Non-pigmented ciliary epithelial cell (primary cell): ENCODE data around the gene MMP15.
"Not testable (repeated sequence)": the region's sequence is repeated elsewhere in the genome, so short reads cannot be mapped to it uniquely, and the experiment has no call there.

Experiments used
- DNase-seq: peaks from one replicate; pipeline ENCODE4 v3.0.0-alpha.2; 2010; ENCODE audit warnings: low read depth

MMP15 gene

DNA sequence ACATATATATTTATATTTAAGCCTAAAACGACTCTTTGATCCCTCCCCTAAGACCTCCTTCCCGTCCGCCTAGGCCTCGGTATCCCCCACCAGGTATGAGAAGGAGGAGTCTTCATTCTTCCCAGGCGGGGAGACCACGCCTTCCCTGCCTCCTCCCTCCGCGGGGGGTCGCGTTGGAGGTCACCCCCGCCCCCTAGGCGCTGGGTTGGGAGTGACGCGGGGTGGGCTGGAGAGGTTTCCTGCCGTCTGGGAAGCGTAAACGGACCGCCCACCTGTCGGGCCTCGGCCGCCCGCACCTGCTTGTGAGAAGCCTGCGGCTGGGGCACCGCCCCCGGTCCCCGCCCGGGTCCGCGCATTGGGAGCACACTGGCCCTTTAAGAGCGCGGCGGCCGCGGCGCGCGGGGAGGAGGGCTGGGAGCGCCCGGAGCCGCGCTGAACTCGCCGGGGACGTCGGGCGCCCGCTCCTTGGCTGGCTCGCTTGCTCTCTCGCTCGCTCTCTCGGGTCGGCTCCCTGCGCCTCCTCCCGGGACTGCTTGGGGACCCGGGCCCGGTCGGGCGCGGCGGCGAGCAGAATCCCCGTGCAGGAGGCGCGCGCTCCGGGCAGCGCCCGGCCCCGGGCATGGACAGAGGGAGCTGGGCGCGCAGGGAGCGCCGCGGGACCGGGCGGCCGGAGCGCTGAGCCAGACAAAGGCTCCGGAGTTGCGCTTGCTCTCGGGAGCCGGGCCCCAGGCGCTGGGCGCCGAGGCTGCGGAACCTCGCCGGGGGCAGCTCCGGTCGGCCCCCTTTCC, at the start of gene MMP15:
Gene MMP15 (plus strand): TSS at position 404 of the 788 bp plus-strand sequence. CDS start 597 bp downstream, outside the sequence.
- DNase-seq, result no peak

DNA sequence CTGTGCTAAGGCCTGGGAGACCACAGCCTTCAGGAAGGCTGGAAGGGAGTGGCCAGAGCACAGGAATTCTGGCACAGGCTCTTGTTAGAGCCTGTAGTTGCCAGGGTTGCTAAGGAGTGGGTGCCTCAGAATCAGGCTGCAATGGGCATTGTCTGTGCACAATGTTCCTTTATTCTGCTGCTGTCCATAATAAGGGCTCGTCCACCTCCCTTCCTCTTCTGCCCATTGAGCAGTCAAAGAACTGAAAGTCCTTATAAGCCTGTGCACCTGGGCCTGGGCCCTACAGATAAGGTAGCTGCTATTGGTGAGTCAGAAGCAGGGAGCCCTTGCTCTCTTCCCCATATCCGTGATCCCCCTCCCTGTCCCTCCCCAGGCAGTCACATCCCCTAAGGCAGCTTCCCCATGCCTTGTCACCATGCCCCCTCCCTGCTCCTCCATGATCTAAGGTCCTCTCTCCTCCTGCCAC, 49.2 kb upstream of the MMP15 start:
- no peak for DNase-seq

DNA sequence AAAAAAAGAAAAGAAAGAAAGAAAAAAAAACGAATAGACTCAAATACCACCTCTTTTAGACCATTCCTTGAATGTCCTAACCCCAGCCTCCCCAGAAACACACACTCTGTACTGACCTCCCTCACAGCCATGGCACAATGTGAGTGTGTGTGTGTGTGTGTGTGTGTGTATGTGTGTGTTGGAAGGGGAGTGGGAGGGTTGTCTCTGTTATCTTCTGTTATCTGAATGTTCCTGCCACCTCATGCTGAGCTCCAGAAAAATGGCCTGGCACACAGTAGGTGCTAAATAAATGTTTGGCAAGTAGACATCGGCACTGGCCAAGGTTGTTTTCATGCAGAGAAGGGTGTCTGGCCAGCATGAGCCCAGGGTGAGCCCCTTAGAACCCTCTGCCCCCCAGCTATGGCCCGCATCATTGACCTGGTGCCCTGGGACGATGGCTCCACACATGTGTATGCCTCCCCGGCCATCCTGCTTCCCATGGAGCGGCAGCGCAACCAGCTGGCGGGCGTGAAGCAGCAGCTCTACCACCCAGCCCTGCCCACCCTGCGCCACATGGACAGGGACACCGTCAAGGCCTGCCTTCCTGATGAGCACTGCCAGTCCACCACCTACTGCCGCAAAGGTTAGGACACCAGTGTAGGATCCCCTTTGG, 48.0 kb upstream of the MMP15 start:
- no peak for DNase-seq

DNA sequence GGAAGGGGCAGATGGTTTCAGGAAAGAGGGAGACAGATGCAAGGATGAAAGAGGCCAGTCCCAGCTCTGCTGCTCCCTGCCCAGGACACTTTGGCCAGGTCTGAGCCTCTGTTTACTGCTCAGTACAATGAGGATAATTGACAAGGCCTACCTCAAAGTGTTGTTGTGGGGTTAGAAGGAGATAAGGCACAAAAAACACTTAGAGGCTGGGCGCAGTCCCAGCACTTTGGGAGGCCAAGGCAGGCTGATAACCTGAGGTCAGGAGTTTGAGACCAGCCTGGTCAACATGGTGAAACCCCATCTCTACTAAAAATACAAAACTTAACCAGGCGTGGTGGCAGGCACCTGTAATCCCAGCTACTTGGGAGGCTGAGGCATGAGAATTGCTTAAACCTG, 47.5 kb upstream of the MMP15 start:
- not testable (repeated sequence) for DNase-seq

DNA sequence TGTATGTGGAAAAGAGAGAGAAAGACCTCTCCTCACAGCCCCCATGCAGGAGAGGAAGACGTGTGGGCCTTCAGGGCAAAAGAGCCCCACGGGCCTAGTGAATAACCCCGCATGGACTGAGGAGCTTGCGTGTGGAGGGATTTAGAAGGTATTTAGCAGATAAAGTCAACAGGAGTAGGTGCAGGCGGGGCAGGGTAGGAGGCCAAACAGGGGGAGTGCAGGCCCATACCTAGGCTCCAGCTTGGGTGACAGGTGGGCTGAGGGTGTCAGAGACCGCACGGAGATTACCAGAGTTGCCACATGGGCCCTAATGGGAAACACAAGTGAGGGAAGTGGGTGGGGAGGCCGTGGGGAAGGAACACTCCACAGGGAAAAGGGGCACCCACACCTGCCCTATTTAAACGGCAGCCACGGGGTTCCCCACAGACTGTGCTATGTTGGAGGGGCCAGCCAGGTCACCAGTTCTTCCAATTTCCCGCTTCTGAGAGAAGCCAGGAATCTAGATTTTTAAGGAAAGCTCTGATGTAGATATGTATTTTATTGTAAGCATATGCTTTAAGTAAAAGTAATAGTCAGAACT, 46.5 kb upstream of the MMP15 start:
- DNase-seq, result no peak

DNA sequence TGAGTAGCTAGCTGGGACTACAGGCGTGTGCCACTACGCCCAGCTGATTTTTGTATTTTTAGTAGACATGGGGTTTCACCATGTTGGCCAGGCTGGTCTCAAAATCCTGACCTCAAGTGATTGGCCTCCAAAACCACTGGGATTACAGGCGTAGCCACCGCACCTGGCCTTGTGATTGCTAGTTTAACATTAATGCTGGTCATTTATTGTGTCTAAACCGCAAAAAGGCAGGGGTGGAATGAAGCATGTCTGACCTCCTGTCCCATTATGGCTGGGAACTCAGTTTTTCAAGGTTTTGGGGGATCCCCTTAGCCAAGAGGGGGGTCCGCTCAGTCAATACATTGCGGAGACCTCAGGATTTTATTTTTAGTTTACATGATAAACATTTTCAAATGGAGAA, 43.9 kb upstream of the MMP15 start:
- DNase-seq, result no peak

DNA sequence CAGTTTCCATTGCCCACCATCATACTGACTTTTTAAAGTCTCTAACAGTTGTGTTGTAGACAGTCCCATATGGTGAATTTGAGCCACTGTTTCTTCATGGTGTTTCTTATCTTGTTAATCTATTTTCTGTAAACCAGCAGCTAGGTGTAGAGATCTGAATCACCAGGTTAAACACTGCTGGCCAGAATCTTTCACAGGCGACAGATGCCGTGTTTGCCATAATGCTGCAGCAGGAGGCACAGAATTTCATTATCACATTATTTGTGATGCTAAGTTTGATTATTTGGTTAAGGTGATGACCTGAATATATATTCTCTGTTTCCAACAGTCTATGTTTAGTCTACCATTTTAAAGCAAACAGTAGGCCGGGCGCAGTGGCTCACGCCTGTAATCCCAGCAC, 43.2 kb upstream of the MMP15 start:
- DNase-seq, result no peak

DNA sequence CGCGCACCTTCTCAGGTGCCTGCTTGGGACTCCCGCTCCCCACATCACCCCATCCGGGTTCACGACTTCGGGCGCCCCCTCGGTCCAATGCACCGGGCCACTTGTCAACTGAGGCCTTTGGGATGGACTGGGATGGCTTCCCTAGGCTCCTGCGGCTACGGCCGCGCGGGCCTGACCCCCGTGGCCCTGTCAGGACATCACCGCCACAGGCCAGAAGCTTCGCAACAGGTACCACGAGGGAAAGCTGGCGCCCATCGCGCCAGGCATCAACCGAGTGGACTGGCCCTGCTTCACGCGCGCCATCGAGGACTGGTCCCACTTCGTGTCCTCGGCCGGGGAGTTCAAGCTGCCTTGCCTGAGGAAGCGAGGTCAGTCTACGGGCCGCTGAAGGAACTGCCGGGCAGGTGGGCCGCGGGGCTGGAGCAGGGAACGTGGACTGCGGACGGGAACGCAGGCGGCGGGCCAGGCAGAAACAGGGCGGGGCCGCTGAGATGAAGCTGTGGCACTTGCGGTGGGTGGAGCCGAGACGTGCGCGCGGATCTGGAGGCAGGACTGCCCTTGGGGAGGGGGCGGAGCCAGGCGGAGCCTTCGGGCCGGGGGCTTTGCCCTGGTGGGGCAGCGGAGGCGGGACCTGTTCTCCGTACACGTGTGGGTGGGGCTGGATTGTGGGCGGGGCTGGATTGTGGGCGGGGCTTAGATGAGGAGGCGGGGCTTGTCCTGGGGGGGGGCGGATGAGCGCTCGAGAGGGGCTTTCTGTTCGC, 40.9 kb upstream of the MMP15 start:
- DNase-seq, result no peak

DNA sequence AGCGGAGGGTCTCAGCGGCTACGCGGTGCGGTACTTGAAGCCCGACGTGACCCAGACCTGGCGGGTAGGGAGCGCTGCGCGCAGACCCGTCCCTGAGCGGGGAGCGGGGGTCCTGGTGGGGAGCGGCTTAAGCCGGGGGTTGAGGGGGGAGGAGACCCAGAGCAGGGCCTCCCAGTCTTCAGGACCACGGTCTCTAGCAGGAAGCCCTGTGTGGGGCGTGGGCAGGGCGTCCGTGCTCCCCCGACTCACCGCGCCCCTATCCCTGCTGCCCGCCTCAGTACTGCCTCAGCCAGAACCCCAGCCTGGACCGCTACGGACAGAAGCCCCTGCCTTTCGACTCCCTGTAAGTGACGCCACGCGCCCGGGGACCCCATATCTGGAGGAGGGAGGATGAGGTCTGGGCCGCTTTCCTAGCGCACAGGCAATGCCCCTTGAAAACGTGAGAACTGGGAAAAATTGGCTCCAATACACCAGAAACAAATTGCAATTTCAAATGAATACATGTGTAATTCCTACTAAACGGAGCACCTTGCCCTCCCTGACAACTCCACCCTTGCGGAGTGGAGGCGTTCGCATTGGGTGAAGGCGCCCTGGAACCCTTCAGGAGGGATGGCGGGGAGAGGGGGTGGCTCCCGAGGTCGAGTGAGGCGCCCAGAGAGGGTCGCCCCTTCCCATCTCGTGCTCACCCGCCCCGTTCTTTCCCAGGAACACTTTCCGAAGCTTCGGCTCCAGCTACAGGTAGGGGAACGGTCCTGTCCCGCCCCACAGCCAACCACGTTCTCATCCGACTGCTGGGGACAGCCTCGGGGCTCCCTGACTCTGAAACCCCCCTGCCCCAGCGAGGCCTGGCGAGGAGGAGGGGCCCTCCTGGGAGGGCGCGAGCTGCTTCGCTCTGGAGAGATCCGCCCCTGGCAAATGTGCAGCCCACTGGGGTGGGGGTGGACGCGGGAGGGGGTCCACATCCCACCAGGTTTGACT, 40.1 kb upstream of the MMP15 start:
- no peak for DNase-seq

DNA sequence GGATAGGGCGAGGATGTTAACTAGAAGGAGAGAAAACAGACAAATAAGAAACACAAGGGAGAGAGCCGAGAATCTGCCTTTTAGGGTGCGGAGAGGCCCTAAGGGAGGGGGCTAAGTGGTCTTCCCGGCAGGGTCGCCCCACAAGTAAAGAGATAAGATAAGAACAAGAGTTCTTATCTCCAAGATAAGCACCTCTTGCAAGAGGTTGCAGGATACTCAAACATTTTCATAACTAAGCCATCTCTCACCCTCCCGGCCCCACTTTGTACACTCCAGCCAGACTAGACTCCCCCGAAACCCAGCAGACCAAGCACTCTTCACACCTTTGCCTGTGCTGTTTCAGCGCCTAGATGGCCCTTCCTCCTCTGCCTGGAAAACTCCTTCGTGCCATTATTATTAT, 39.4 kb upstream of the MMP15 start:
- no peak for DNase-seq

DNA sequence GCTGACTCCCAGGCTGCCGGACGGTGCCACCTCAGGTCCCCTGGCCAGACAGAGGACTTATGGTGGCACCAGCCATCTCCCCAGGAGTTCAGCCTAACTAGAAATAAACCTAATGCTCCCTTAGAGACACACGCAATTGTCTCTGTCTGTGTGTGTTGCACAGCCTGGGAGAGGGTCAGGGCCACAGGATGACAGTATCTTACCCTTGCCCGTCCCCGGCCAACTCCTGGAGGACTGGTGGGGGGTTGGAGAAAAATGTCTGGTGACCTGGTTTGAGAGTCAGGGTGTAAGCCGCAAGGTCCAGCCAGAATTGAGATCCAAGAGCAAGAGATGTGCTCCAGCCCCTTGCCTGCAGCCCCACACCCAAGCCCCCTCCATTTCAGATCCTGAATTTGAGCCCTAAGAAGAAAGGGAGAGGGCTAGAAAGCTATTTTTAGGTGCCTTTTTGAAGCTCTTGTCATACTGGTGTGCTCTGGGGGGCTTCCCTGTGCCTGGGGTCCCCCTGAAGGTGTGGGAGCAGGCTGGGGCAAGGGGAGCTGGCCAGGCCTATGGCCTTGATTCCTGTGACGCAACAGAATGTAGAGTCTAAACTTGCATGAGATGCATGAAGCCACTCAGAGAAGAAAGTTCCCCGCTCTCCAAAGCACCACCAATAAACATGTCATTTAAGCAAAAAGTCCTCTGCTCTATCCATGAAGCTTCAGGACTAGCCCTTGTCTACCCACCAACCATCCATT, 37.9 kb upstream of the MMP15 start:
- no peak for DNase-seq

DNA sequence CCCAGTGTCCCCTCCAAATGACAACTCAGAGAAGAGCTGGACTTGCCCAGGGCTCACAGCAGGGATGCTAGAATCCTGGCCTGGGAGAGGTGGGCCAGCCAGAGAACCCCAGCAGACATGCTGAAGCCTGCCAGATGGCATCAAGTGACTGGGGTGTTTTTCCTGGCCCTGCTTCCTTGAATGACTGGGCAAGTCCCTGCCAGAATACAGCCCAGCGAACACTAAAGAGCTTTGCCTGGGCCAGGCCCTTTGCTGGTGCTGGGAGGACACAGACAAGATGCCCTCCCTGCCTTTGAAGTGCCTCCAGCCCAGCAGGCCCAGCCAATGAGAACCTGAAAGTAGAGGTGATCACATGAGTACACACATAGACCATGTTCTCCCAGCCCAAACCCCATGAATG, 36.6 kb upstream of the MMP15 start:
- DNase-seq, result no peak

DNA sequence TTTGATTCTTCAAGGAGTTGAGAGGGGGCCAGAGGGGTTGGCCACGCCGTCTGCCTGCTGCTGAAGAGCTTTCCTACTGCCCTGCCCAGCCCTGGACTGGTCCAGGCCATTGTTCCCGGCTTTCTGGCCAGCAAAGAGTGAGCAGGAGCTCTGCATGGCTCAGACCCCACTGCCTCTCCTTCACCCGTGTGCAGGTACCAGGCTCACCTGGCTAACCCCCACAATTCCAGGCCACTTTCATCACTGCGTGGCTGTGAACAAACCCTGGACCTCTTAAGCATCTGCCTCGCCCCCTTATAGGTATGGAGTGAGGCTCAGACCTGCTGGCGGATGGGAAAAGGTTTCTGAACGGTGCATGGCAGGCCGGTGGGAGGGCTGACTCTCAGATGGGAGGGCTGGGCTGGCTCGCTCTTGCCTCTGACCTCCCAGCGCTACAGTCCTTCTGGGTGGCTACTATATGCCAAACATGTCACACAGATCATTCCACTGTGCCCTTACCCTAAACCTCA, 33.9 kb upstream of the MMP15 start:
- no peak for DNase-seq

DNA sequence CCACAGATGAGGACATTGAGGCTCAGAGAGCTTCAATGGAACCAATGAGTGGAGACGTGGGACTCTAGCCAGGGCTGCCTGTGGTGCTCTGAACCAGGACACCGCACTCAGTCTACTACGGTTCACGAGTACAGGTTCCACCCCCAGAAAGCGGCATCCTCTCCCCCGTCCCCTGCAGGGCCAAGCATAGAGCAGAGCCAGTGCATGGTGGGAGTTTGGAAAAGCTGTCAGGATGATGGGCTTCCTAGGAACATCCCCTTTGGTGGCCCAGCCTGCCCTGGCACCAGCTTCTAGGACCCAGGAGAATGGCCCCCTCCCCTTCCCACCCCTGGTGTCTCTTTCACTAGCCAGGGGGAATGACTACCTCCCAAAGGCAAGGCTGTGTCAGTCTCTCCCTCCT, 33.5 kb upstream of the MMP15 start:
- DNase-seq, result no peak

DNA sequence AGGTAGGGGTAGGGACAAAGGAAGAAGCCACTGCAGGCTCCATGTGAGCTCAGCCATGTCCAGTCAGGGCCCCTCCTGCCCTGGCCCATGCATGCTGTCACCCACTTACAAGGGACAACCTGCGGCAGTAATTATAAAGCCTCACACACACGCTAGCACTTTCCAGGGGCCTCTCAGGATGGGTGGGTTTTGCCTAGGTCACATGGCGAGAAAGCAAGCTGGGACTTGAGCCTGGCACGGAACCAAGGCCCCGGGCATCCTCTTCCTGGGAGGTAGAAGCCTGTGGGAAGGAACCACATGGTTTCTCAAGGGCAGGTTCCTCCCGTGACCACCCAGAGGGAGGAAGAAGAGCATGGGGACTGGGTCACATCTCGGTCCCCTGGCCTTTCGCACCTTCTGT, 32.1 kb upstream of the MMP15 start:
- DNase-seq, result no peak

DNA sequence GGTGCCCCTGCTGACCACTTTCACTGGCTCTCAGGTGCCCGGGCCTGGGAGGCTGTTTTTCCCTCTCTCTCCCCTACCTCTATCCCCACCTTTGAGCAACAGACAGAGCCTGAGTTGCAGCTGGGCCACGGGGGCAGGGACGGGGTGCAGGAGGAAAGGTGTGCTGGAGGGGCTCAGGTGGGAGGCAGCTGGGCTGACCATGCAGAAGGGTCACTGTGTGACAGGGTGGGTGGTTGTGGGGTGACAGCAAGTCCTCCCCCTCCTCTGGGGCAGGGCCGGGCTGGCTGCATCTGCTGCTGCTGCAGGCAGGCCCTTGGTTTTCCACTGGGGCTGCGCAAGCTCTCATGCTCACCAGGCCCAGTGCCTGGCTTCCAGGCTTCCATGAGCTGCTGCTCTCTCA, 31.7 kb upstream of the MMP15 start:
- DNase-seq, result no peak

DNA sequence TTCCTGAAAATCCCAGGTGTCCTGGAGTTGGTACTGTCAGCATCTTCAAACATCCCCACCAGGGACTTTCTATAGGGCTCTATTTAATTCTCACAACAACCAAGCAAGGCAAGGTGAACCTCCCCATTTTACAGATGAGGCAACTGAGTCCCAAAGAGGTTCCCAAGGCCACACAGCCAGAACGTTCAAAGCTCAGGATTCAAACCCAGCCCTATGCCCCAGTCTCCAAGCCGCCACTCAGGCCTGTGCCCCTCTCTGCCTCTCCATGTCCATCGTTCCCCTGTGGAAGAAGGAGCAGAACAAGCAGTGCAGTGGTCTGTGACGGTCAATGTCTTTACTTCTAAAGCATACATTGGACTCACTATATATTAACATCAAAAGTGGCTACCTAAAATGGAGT, 31.2 kb upstream of the MMP15 start:
- DNase-seq, result no peak

DNA sequence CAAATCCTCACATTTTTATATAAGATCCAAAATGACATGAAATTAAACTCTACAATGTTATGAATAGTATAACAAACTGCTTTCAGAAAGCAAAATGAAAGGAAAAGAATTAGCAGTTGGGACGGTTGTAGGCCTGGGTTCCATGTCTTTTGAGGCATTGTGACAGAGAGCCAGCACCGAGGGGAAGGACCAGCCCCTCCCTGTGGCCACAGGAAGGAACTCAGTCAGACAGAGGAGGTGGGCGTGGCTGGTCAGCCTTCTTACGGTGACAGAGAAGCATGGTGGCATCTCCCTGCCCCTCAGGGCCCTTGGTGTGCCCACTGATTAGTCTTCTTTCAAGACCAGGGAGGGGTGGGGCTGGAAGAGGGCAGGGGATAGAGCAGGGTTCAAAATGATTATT, 30.8 kb upstream of the MMP15 start:
- no peak for DNase-seq

DNA sequence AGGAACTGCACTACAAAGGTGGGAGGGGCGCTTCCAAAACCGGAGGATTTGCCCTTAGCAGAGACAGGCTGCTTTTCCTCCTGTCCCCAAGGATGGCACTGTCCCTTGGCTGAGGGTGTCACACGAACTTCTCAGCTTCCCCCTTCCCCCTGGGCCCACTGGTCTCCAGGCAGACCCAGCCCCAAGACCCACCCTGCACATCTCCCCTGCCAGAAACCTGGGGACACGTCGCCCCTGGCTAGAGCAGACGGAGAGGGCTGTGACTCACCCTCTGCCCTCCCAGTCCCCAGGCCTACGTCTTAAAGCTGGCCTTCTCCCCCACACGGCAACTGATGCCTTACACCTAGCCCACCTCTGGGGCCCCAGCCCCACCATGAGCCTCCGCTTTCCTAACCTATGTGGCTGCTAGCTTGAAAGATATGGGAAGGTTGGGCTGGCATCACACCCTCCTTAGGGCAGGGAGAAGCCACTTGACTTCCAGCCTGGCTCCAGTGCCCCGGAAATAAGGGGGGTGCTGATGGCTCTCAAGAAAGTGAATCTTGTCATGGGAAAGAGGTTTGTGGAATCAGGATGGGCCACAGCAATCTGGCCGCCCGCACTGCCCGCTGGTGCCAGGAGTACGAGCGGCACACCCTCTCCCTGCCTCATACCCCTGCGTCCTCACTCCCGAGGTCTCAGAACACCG, 29.7 kb upstream of the MMP15 start:
- no peak for DNase-seq
